Measurements from ENCODE around the gene CDC14A.

CDC14A gene

DNA sequence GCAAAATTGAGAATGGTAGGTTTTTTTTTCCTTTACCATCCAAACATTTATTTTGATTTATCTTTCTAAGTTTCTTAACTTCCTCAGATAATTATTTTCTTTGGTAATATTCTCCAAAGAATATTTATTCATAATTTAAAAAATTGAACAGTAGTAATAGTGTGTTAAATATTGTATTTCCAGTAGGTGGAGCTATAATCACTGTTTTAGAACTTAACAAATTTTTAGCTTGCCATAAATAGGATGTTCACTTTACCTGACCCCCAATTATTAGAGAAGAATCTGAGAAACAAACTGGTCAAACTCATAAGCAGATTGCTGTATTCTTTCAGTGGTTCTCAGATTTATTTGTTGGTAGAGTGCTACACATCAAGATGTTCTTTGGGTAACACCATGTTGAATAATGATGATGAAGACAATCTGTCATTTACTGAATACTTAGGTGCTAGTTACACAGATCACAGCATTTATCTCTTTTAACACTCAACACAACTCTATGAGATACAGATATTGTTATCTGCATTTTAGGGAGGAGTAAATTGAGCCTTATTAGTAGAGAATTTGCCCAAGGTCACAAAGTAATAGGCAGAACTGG, 103.3 kb downstream of the CDC14A start:
- peaks cover 60% of the 10 kb centered on the region for H3K4me1 Mint-ChIP-seq (ENCODE audit: low read depth)
- H3K27ac Mint-ChIP-seq: no peak overlapping the region
- H3K9me3 Mint-ChIP-seq: no peaks in the 10 kb centered on the region
- no peak overlapping the region for H3K4me3 Mint-ChIP-seq
- peaks cover 14% of the 10 kb centered on the region for H3K36me3 Mint-ChIP-seq (ENCODE audit: low read depth)
- no peaks in the 10 kb centered on the region for H3K27me3 Mint-ChIP-seq

DNA sequence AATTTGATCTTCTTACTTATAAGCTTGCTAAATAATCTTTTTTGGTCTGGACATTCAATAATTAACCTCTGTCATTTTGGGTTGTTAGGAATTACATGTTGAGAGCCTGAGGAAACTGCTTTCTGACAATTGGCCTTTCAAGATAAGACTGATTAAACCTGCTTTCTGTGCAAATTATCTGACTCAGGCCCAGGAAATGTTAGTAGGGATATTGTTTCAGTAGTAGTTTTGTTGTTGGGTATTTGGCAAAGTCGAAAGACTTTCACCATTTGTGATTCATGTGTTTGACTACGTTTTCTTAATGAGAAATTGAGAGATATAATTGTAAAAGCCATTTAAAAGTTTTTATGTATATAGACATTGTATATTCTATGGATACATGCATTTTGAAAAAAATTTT, 104.6 kb downstream of the CDC14A start:
- H3K36me3 Mint-ChIP-seq (ENCODE audit: low read depth): peaks cover 5% of the 10 kb centered on the region
- H3K4me1 Mint-ChIP-seq (ENCODE audit: low read depth): peaks cover 47% of the 10 kb centered on the region
- no peak overlapping the region for H3K4me3 Mint-ChIP-seq
- H3K27ac Mint-ChIP-seq: no peak overlapping the region
- H3K9me3 Mint-ChIP-seq: no peaks in the 10 kb centered on the region
- H3K27me3 Mint-ChIP-seq: no peaks in the 10 kb centered on the region

DNA sequence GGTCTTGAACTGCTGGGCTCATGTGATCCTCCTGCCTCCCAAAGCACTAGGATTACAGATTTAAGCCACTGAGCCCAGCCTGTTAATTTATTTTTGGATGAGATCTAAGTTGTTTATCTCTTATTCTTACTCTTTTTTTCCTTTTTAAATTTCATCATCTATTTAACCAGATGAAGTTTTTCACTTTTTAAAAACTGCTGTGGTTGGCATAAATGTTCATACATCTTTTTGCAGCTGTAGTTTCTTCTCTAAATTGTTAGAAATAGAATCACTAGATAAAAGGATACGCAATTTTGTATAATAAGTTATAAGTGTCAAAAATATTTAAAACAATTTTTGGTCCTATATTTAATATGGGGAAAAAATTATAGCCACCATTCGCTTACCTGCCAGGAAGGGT, 105.4 kb downstream of the CDC14A start:
- Mint-ChIP-seq H3K4me1 (ENCODE audit: low read depth) (peaks cover 45% of the 10 kb centered on the region), H3K4me3 (no peak overlapping the region), H3K36me3 (ENCODE audit: low read depth) (peaks cover 5% of the 10 kb centered on the region), H3K9me3 (no peaks in the 10 kb centered on the region), H3K27me3 (no peaks in the 10 kb centered on the region), H3K27ac (no peak overlapping the region)

DNA sequence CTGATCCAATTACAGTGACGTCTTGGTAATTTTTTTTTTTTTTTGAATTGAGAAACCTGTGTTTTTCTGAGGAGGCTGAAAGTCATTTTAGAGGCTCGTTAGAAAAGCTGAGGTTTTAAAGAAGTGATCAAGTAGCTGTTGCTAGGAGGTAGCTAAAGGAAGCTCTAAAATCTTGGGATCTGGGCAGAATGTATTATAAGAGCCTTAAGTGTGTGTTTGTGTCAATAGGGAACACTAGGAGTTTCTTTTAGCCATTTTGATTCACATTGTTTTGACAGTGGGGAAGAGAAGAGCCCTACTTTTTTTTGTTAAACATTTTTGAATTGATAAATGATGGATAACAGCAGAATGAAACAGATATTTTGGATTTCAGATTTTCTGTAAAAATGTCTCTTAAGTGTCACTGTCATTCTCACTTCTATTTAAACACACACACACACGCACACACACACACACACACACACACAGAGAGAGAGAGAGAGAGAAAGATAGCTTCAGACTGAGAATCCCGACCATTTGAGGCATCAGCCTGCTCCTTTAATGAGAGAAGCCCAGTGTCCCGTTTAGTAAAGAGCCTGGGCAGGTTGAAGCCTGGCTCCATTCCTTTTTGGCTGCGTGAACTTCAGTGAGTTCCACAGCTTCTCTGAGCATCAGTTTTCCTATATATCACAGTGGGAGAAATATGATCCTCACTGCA, 106.5 kb downstream of the CDC14A start:
- Mint-ChIP-seq H3K27ac (peak overlapping the region; percentile 55), H3K9me3 (no peaks in the 10 kb centered on the region), H3K27me3 (no peaks in the 10 kb centered on the region), H3K36me3 (ENCODE audit: low read depth) (peaks cover 10% of the 10 kb centered on the region), H3K4me3 (no peak overlapping the region), H3K4me1 (ENCODE audit: low read depth) (peaks cover 42% of the 10 kb centered on the region)

DNA sequence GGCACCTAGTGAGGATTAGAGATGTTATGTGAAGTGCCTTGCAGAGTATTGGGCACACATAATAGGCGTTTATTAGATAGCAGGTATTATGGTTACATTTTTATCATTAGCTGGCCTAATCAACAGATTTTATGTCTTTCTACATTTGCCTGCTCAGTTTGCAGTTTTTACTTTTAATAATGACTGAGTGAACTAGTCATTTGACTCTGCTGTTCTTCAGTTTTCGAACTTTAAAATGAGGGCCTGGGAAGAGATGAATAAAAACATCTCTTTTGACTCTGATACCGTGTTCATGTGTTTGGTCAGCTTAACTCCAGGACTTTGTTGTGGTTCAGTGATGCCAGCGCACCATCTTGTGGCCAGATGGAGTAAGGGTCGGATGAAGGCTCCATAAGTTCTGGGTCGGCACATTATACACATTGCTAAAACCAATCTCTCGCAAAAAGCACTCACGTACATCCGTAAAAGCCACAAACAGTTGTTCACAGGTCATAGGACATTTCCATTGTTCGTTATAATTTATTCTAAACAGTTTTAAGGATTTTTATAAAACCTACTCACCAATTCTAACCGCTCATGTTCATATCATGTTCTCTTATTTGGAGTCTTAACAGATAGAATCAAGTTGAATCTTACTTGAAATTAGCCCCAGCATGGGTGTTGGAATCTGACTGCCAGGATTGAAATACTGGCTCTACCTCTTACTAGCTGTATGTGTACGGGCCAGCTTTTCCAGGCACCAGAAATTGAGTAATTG, 107.2 kb downstream of the CDC14A start:
- Mint-ChIP-seq H3K36me3 (ENCODE audit: low read depth) (peaks cover 17% of the 10 kb centered on the region), H3K27me3 (no peaks in the 10 kb centered on the region), H3K4me1 (ENCODE audit: low read depth) (peaks cover 49% of the 10 kb centered on the region), H3K4me3 (no peak overlapping the region), H3K27ac (peak overlapping the region; percentile 53), H3K9me3 (no peaks in the 10 kb centered on the region)

DNA sequence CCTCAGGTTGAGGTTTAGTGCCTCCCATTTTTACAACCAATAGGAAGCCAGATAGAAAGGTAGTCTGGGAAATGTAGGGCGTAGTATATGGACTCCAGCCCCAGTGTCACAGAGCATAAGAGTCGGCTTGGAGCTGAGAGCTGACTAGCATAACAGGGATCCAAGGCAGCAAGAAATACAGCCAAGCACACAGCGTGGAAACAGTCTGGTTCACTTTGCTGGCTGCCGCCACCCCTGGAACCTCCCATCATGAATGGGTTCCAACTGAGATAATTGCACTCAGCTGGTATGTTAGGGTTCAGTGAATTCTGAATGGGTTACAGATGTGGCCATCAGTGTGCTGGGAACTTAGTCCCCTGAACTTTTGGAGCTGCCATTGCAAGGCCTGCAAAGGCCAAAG, 108.9 kb downstream of the CDC14A start:
- peaks cover 41% of the 10 kb centered on the region for H3K4me1 Mint-ChIP-seq (ENCODE audit: low read depth)
- H3K4me3 Mint-ChIP-seq: no peak overlapping the region
- H3K36me3 Mint-ChIP-seq (ENCODE audit: low read depth): peaks cover 21% of the 10 kb centered on the region
- no peaks in the 10 kb centered on the region for H3K9me3 Mint-ChIP-seq
- H3K27ac Mint-ChIP-seq: no peak overlapping the region
- H3K27me3 Mint-ChIP-seq: no peaks in the 10 kb centered on the region

DNA sequence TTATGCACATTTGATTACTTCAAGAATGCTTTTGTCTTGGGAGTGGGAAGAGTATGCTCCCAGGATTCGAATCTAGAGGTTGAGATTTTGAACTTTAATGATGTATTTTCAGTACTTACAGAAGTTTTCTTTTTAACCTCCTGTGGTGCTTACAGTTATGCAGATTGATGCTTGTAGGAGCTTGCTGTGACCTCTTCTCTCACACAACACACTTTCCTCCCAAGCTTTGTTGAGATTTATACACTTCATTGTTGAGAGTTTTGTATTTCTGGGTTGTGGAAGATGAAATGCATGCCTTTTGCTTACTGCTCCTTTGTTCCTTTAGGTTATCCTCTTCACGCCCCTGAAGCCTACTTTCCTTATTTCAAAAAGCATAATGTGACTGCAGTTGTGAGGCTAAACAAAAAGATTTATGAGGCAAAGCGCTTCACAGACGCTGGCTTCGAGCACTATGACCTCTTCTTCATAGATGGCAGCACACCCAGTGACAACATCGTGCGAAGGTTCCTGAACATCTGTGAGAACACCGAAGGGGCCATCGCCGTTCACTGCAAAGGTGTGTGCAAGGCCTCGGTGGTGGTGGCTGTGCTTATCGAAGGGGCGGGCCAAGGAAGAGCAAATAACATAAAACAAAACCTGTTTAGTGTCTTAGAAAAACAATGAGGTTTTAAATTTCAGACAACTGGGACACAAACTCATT, 110.2 kb downstream of the CDC14A start:
- Mint-ChIP-seq H3K4me1 (ENCODE audit: low read depth) (peaks cover 37% of the 10 kb centered on the region), H3K27me3 (no peaks in the 10 kb centered on the region), H3K27ac (no peak overlapping the region), H3K4me3 (no peak overlapping the region), H3K36me3 (ENCODE audit: low read depth) (peaks cover 24% of the 10 kb centered on the region), H3K9me3 (no peaks in the 10 kb centered on the region)

DNA sequence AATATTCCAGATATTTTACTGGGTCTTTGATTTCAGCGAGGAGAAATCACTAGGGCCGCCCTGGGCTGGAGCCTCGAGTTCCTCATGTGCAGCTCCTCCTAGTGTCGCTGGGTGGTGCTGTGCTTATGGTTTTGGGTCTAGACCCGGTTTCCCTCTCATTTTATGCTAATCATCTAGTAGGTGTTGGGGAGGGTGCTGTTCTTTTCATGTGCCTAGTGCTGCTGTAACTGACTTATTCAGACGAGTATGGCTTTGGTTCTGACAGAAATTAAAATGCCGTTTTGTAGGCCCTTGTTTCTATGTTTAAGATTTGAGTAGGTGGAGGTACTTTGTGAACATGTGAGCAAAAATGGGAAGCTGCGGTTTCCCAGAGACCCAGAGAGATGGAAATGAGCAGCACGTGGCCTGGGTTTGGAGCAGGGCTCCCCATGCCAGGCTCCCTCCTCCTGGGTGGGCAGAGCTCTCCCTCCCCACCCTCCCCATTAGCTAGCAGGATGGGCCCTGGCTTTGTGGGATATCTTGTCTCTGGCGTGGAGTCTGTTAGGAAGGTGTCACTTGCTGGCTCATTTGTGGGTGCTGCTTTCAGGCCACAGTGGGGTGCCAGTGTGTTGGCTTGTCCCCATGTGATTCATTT, 111.6 kb downstream of the CDC14A start:
- H3K27me3 Mint-ChIP-seq: no peaks in the 10 kb centered on the region
- peak overlapping the region; percentile 54 for H3K4me3 Mint-ChIP-seq
- H3K4me1 Mint-ChIP-seq (ENCODE audit: low read depth): peaks cover 35% of the 10 kb centered on the region
- peaks cover 33% of the 10 kb centered on the region for H3K36me3 Mint-ChIP-seq (ENCODE audit: low read depth)
- H3K27ac Mint-ChIP-seq: peak overlapping the region; percentile 90
- no peaks in the 10 kb centered on the region for H3K9me3 Mint-ChIP-seq

DNA sequence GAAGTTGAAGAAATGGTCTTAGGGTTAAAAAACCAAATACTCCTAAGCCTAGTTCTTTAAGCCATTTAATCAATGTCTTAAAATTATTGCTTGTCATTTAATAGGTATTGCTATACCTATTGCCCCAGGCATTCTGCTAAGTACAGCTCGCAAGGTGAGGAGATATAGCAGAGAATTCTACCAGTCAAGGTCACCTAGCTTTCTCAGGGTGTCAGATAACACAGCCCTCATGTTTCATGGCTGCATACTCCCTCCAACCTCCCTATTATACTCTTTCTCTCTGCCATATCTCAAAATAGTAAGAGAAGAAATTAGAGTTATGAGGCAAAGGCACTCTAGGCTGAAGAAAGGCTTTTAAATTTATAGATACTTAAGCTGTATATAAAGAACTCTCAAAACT, 117.3 kb downstream of the CDC14A start:
- peaks cover 11% of the 10 kb centered on the region for H3K4me1 Mint-ChIP-seq (ENCODE audit: low read depth)
- H3K4me3 Mint-ChIP-seq: no peak overlapping the region
- no peaks in the 10 kb centered on the region for H3K27me3 Mint-ChIP-seq
- no peak overlapping the region for H3K27ac Mint-ChIP-seq
- no peaks in the 10 kb centered on the region for H3K9me3 Mint-ChIP-seq
- H3K36me3 Mint-ChIP-seq (ENCODE audit: low read depth): peaks cover 27% of the 10 kb centered on the region

DNA sequence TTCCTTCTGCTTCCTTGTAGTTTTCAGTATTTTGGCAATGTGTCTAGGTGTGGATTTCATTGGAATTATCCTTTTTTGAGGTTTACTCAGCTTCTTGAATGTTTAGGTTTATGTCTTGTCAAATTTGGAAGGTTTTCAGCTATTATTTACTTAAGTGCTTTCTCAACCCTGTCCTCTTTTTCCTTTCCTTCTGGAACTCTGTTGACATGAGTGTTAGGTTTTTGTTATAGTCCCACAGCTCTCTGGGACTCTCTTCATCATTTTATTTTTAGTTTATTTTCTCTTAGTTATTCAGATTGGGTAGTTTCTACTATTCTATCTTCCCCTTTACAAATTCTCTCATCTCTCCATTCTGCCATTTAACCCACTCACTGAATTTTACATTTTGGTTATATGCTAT, 122.5 kb downstream of the CDC14A start:
- H3K4me1 Mint-ChIP-seq (ENCODE audit: low read depth): peaks cover 8% of the 10 kb centered on the region
- H3K36me3 Mint-ChIP-seq (ENCODE audit: low read depth): peaks cover 12% of the 10 kb centered on the region
- H3K27me3 Mint-ChIP-seq: no peaks in the 10 kb centered on the region
- H3K9me3 Mint-ChIP-seq: no peaks in the 10 kb centered on the region
- no peak overlapping the region for H3K4me3 Mint-ChIP-seq
- H3K27ac Mint-ChIP-seq: no peak overlapping the region

DNA sequence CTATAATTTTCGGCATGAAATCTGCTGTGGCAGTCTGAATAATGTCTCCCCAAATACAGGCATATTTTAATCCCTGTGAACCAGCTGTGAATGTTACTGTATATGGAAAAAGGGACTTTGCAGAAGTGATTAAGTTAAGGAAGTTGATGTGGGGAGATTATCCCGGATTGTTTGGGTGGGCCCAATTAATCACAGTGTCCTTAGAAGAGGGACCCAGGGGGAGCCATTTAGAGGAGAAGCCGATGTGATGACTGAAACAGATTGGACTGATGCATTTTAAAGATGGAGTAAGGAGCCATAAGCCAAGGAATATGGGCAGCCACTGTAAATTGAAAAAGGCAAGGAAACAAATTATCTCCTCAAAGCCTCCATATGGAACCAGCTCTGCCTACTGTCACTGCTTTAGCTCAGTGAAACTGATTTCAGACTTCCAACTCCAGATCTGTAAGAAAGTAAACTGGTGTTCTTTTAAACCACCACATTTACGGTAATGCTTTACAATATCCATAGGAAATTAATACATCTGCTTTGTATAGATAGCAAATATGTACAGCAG, 124.5 kb downstream of the CDC14A start:
- Mint-ChIP-seq H3K27me3 (no peaks in the 10 kb centered on the region), H3K36me3 (ENCODE audit: low read depth) (peaks cover 18% of the 10 kb centered on the region), H3K9me3 (no peaks in the 10 kb centered on the region), H3K27ac (no peak overlapping the region), H3K4me3 (no peak overlapping the region), H3K4me1 (ENCODE audit: low read depth) (peaks cover 4% of the 10 kb centered on the region)

DNA sequence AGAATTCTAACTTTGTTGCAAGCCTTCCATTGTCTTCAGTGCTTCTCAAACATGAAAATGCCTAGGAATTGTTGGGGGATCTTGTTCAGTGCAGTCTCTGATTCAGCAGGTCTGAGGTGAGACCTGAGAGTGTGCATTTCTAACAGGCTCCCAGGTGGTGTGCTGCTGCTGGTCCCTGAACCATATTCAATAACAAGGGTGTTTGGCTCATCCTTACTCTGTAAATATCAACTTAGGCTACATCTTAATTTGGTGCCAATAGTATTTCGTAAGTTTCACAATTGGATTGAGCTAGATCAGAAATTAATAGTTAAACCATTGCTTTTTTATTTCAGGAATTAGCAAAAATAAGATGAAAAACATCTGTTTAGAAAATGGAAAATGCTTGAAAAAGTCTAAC, 126.5 kb downstream of the CDC14A start:
- Mint-ChIP-seq H3K4me1 (ENCODE audit: low read depth) (no peaks in the 10 kb centered on the region), H3K27me3 (no peaks in the 10 kb centered on the region), H3K4me3 (no peak overlapping the region), H3K9me3 (no peaks in the 10 kb centered on the region), H3K36me3 (ENCODE audit: low read depth) (peaks cover 32% of the 10 kb centered on the region), H3K27ac (no peak overlapping the region)

DNA sequence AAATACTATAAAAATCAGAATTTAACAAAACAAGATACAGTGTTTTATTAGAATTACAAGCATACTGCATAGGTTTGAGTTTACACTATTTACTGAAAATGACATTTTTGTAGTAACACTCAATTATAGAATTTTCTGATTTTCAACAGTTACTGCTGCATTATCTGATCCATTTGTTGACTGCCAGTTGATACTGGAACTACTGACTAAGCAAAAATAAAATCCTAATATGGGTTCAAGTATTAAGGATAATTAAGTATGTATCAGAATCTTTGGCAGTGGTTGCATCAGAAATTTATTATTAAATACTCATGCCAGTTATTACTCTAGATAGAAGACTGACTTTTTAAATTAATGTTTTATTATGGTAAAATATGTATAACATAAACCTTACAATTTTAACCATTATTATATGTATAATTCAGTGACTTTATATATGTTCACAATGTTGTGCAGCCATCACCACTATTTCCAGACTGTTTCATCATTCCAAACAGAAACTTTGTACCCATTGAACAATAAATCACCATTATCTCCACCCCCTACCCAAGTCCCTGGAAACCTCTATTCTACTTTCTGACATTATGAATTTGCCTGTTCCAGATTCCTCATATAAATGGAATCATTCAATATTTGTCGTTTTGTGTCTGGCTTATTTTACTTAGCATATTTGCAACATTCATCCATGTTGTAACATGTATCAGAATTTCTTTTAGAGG, 127.5 kb downstream of the CDC14A start:
- H3K27me3 Mint-ChIP-seq: no peaks in the 10 kb centered on the region
- no peaks in the 10 kb centered on the region for H3K4me1 Mint-ChIP-seq (ENCODE audit: low read depth)
- H3K4me3 Mint-ChIP-seq: no peak overlapping the region
- H3K9me3 Mint-ChIP-seq: no peaks in the 10 kb centered on the region
- H3K27ac Mint-ChIP-seq: no peak overlapping the region
- peaks cover 37% of the 10 kb centered on the region for H3K36me3 Mint-ChIP-seq (ENCODE audit: low read depth)

DNA sequence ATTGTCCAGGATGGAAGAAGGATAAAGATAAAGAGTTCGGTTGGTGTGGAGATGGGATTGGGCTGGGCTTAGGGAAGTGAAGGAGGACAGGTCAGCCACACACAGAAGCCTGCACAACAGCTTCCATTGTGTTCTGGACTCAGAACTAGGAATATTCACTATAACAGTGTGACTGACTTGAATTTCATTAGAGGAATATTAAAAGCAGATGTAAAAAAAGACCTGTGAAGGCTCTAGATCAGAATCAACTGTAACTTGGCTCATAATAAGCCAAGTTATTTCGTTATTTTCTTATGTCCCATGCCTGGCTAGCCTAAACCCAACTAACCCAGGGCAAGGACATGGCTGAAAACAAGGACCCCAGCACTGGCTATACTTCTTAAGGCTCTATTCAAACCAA, 129.0 kb downstream of the CDC14A start:
- no peak overlapping the region for H3K27ac Mint-ChIP-seq
- no peak overlapping the region for H3K4me3 Mint-ChIP-seq
- H3K36me3 Mint-ChIP-seq (ENCODE audit: low read depth): peaks cover 36% of the 10 kb centered on the region
- H3K4me1 Mint-ChIP-seq (ENCODE audit: low read depth): no peaks in the 10 kb centered on the region
- H3K9me3 Mint-ChIP-seq: no peaks in the 10 kb centered on the region
- no peaks in the 10 kb centered on the region for H3K27me3 Mint-ChIP-seq

Data from stimulated activated naive CD8-positive, alpha-beta T cell treated with anti-CD3 and anti-CD28 coated beads, Interleukin-15, Interleukin-2, amounts not matched to agents 100 ng/mL and 50 ng/mL, for 24 hours (primary cell).